Kidney (tissue), 14 donors: Measurements from ENCODE around the gene UTP3. TPM values are rescaled to one million over a fixed set of nuclear protein-coding genes. Genes with fewer than 3 reads are reported as not detected.
A peak's percentile ranks its signal among the peaks of the same experiment; 100 is the strongest.

Experiments
- DNase-seq, 5 donors: peaks; one replicate each; pipeline ENCODE4 v3.0.0-alpha.2; 2013 to 2020
- FAIRE-seq: peaks from 2 replicates; lab custom pipeline; 2012; peaks lifted over from hg19 to GRCh38; lab: Jason Lieb, UNC
- H3K27ac ChIP-seq, 2 donors: one replicate each; pipeline ENCODE4 v1.7.0; 2013; ENCODE audit warnings: low read depth in 2 of 2, low read length in 2 of 2, inconsistent platforms in 1 of 2
- H3K27me3 ChIP-seq: one replicate; pipeline ENCODE4 v1.7.1; 2013; ENCODE audit warnings: low read length, inconsistent platforms; ENCODE audit not compliant: control insufficient read depth, insufficient read depth
- H3K36me3 ChIP-seq, 3 donors: one replicate each; pipeline versions ENCODE4 v1.7.0 to v1.7.1; 2013; ENCODE audit warnings: low read length in 3 of 3, control low read depth in 1 of 3, inconsistent platforms in 1 of 3; ENCODE audit not compliant: insufficient read depth in 3 of 3, control insufficient read depth in 2 of 3
- H3K4me1 ChIP-seq, 3 donors: one replicate each; pipeline versions ENCODE4 v1.7.0 to v1.7.1; 2013; ENCODE audit warnings: low read length in 3 of 3, inconsistent platforms in 1 of 3, low read depth in 1 of 3; ENCODE audit not compliant: control insufficient read depth in 2 of 3, insufficient read depth in 2 of 3
- H3K4me3 ChIP-seq, 3 donors: one replicate each; pipeline versions ENCODE4 v1.7.0 to v1.8.1; 2013; ENCODE audit warnings: low read length in 3 of 3, control low read depth in 1 of 3, inconsistent platforms in 1 of 3
- H3K9ac ChIP-seq, 3 donors: one replicate each; pipeline versions ENCODE4 v1.7.0 to v1.7.1; 2013; ENCODE audit warnings: low read length in 3 of 3, control low read depth in 1 of 3, inconsistent platforms in 1 of 3
- H3K9me3 ChIP-seq, 3 donors: one replicate each; pipeline versions ENCODE4 v1.7.0 to v1.7.1; 2013; ENCODE audit warnings: low read length in 3 of 3, control low read depth in 1 of 3, inconsistent platforms in 1 of 3; ENCODE audit not compliant: control insufficient read depth in 2 of 3, insufficient read depth in 1 of 3
- CTCF ChIP-seq: IDR thresholded peaks from 3 replicates; pipeline ENCODE4 v1.5.1; 2012; ENCODE audit warnings: mild to moderate bottlenecking, moderate library complexity, borderline replicate concordance; ENCODE audit not compliant: insufficient read depth; ENCODE audit errors: extremely low read depth
- intact Hi-C: fragments of 100-400 bp; cut with DNase I; formaldehyde crosslinking; loops from one replicate; pipeline ENCODE4 v1.11.1; 2022
- polyA plus RNA-seq: library from polyadenylated mRNA; stranded (reverse); fragments of 350-450 nt; fragmentation: Illumina TruSeq; extraction: RNeasy Lipid Tissue Mini Kit (QIAGEN cat#74804); gene quantifications from one replicate; pipeline ENCODE4 v1.2.3, GENCODE V29; 2014; ENCODE audit warnings: low read depth, low replicate concordance; ENCODE audit not compliant: insufficient read depth
- total RNA-seq: library from RNA; stranded (reverse); fragmentation: NEBNext Ultra II Directional; extraction: Animal tissue kit (Norgen Biotek cat#: 25700); gene quantifications from one replicate; pipeline ENCODE4 v1.2.1, GENCODE V29; 2021
- donor health status: control.
- donor health status: control.
- donor health status: control.
- donor health status: control.
- donor health status: control.
- donor health status: DM: yes; HTN: yes; CAD: no.
- donor health status: Normal renal cell carcinoma (clear cell type).

The UTP3 gene
- total and polyA plus RNA-seq, 2 donors from 2014 or later = 25.8 to 28.6 TPM

DNA sequence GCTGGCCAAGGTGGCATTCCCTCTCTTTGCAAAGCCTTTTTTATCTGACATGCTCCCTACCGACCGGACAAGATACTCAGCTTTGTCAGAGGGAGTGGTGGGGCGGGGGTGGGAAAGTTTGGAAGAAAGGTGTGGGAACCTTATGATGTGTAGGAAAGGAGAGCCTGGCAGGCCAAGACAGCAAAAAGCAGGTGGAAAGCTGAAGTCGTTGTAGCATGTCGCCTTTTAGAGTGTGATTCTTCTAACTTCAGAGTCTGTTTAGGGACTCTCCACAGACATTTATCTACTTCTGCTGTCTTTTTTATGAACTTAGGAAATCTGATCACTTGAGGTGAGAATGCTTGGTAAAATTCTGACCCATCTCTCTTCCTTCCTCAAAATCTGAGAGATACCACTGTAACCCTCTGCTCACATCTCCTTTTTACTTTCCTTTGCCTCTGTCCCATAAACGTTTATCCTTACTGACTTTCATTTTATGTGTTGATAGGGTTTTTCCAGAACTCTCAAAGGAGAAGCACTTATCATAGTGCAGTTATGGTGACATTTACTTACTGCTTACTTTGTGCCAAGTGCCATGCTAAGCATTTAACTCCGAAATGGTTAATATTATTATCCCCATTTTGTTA, 25.2 kb downstream of the UTP3 start:
- no peaks in the 10 kb centered on the region for H3K9me3 ChIP-seq
- peak in 3 of 5 donors; percentile 12 to 36 (median 26) for DNase-seq
- no peak overlapping the region for H3K9ac ChIP-seq
- peaks cover 0 to 16% (median 14%) of the 10 kb centered on the region in 3 donors for H3K4me1 ChIP-seq
- no peaks in the 10 kb centered on the region for H3K36me3 ChIP-seq
- peak overlapping the region in 2 of 3 donors; percentile 29 to 42 for H3K4me3 ChIP-seq
- no peak for TF ChIP-seq CTCF
- H3K27me3 ChIP-seq = no peaks in the 10 kb centered on the region
- intact Hi-C loops = no loop called here
- peak overlapping the region; percentile 65 to 91 for H3K27ac ChIP-seq
- no peak for FAIRE-seq

DNA sequence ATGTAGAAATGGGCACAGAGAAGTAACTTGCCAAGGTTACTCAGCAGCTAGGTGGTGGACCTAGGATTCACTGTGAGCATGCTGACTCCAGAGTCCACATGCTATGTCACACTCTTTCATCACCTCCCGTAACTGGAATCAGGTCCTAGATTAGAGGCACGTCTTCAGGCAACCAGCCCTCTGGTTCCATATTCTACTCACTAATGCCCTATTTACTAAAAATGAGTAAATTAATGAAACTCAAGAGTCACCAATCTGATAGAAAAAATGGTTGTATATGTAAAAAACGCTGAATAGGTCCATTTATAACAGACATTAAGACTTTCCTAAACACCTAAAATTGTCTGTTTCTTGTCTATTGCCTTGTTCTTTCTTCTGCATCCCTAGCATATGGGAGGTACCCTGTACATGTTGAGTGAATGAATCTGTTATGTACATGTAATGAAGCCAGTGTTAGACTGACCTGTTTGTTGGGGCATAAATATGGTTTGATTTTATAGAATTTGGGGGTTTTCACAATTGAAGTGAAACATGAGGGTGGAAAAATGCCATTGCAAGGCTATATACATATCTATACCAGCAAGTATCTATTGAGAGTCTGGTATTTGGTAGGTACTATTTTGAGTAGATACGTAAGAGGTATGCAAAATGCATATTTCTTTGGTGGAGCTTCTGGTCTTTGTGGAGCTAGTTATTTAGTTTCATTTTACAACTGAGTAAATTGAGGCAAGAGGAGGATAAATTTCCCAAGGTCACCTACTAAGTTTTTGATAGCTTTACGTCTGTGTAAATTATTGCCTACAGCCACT, 26.0 kb downstream of the UTP3 start:
- Histone ChIP-seq H3K27ac (peak overlapping the region; percentile 71 to 91), H3K9me3 (no peaks in the 10 kb centered on the region), H3K36me3 (no peaks in the 10 kb centered on the region), H3K9ac (no peak overlapping the region), H3K4me1 (peaks cover 0 to 16% (median 16%) of the 10 kb centered on the region in 3 donors), H3K27me3 (no peaks in the 10 kb centered on the region), H3K4me3 (peak overlapping the region in 2 of 3 donors; percentile 25 to 36)
- DNase-seq (peak in 2 of 5 donors; percentile 32 to 41), FAIRE-seq (no peak)
- no peak for TF ChIP-seq CTCF
- intact Hi-C loops = no loop called here

- Histone ChIP-seq H3K4me3 (no peak overlapping the region), H3K36me3 (no peaks in the 10 kb centered on the region), H3K9ac (no peak overlapping the region), H3K9me3 (no peaks in the 10 kb centered on the region), H3K4me1 (peaks cover 0 to 18% (median 16%) of the 10 kb centered on the region in 3 donors), H3K27ac (peak overlapping the region; percentile 71 to 91), H3K27me3 (no peaks in the 10 kb centered on the region)
- intact Hi-C loops = no loop called here
- DNase-seq (no peak), FAIRE-seq (no peak)
- TF ChIP-seq CTCF = no peak
These were observed 26.8 kb downstream of the UTP3 start for GRCh38 chr4:70715097-70715496.
